Dedifferentiated amniotic fluid mesenchymal stem cell (primary cell): ENCODE results near the gene VSIG2.

ENCODE experiments used
- DNase-seq: peaks from one replicate; pipeline ENCODE4 v3.0.0-alpha.2; 2016; ENCODE audit errors: extremely low spot score

The VSIG2 gene

GRCh38 chr11:124763156-124763947 lies 11.3 kb upstream of the VSIG2 start:
- DNase-seq, result no peak

GRCh38 chr11:124762624-124763155 lies 10.6 kb upstream of the VSIG2 start:
- no peak for DNase-seq

GRCh38 chr11:124762105-124762623 lies 10.1 kb upstream of the VSIG2 start, which contains the start of gene ESAM:
Gene ESAM (minus strand): TSS chr11:124762290. CDS start chr11:124762154, 136 bp downstream.
- DNase-seq, result no peak

- DNase-seq, result no peak
Observed at GRCh38 chr11:124761301-124762104, 9.4 kb upstream of the VSIG2 start.

GRCh38 chr11:124760806-124761205 lies 8.8 kb upstream of the VSIG2 start:
- DNase-seq, result no peak

- DNase-seq, result no peak
Observed at GRCh38 chr11:124760205-124760652, 8.2 kb upstream of the VSIG2 start.

- no peak for DNase-seq
Observed at GRCh38 chr11:124759266-124760204, 7.5 kb upstream of the VSIG2 start.

GRCh38 chr11:124758355-124759265 lies 6.6 kb upstream of the VSIG2 start:
- DNase-seq, result peak; percentile 33

- DNase-seq, result no peak
Observed at GRCh38 chr11:124757320-124757719, 5.3 kb upstream of the VSIG2 start.

GRCh38 chr11:124756753-124757227 lies 4.7 kb upstream of the VSIG2 start:
- DNase-seq, result no peak

GRCh38 chr11:124756033-124756752 lies 4.1 kb upstream of the VSIG2 start:
- DNase-seq, result no peak

GRCh38 chr11:124754710-124755109 lies 2.7 kb upstream of the VSIG2 start:
- no peak for DNase-seq

GRCh38 chr11:124754309-124754708 lies 2.3 kb upstream of the VSIG2 start:
- no peak for DNase-seq

- DNase-seq, result no peak
Observed at GRCh38 chr11:124753624-124754023, 1.6 kb upstream of the VSIG2 start.

- DNase-seq, result no peak
Observed at GRCh38 chr11:124753205-124753604, 1.1 kb upstream of the VSIG2 start.

GRCh38 chr11:124752471-124753102 lies 532 bp upstream of the VSIG2 start:
- no peak for DNase-seq

- no peak for DNase-seq
Observed at GRCh38 chr11:124751391-124751740, 689 bp downstream of the VSIG2 start.

GRCh38 chr11:124749912-124750311 lies 2.1 kb downstream of the VSIG2 start:
- no peak for DNase-seq
